NCI-H446 treated with DMSO at 0.1 percent for 48 hours (cell line): ENCODE results near the gene LRMDA.
"Not testable (repeated sequence)": the region's sequence is repeated elsewhere in the genome, so short reads cannot be mapped to it uniquely, and the experiment has no call there.

ENCODE experiments used
- DNase-seq: peaks from one replicate; lab custom pipeline; 2025; lab: John Stamatoyannopoulos, UW

LRMDA gene

DNA sequence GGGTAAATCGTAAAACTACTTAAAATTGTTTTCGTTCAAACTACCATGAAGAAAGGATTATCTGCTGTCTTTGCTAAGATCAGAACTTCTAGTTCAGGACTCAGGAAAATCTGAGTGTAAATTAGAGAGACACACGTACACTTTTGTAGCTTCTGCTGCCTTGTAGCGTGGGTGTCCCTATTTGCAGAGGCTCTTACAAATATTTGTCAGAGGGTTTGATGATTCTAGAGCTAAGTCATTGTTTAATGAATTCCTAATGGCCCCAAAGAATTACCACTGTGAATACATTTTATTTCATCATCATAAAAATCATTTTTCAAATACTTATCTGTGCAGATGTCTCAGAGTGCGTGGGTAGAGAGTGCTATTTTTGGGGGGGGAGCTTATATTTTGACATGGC, 314.9 kb downstream of the LRMDA start:
- DNase-seq, result no peak

DNA sequence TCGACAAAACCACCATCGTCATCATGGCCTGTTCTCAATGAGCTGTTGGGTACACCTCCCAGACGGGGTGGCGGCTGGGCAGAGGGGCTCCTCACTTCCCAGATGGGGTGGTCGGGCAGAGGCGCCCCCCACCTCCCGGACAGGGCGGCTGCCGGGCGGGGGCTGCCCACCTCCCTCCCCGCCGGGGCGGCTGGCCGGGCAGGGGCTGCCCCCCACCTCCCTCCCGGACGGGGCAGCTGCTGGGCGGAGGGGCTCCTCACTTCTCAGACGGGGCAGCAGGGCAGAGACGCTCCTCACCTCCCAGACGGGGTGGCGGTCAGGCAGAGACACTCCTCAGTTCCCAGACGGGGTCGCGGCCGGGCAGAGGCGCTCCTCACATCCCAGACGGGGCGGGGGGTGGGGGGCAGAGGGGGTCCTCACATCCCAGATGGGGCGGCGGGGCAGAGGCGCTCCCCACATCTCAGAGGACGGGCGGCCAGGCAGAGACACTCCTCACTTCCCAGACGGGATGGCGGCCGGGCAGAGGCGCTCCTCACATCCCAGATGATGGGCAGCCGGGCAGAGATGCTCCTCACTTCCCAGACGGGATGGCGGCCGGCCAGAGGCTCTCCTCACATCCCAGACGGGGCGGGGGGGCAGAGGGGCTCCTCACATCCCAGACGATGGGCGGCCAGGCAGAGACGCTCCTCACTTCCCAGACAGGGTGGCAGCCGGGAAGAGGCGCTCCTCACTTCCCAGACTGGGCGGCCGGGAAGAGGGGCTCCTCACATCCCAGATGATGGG, 318.9 kb downstream of the LRMDA start:
- not testable (repeated sequence) for DNase-seq

DNA sequence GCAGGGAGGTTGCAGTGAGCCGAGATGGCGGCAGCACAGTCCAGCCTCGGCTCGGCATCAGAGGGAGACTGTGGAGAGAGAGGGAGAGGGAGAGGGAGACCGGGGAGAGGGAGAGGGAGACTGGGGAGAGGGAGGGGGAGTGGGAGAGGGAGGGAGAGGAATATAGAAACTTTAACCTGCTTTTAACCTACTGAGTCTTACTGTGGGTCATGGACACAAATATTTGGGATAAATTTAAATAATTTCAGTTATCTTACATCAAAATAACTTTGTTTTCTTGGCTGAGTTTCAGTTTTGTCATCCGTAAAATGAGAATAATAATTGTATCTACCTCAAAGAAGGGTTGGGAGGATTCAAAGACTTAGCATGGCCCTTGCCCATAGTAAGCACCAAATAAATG, 319.8 kb downstream of the LRMDA start:
- DNase-seq, result no peak

DNA sequence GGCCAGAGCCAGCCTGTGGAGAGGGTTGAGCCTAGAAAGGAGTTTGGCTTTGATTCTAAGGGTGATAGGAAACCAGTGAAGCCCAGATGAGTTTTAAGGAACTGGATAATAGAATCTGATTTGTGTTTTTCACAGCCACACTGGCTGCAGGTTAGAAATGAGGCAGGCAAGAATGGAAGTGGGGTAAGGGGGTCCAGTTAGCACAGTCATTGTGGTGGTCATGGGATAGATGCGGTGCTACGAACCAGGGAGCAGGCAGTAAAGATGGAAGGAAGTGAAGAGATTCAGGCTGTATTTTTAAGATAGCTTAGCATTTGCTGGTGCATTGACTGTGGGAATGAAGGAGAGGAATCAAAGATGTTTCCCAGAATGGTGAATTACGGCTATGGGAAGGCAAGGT, 322.2 kb downstream of the LRMDA start:
- no peak for DNase-seq

DNA sequence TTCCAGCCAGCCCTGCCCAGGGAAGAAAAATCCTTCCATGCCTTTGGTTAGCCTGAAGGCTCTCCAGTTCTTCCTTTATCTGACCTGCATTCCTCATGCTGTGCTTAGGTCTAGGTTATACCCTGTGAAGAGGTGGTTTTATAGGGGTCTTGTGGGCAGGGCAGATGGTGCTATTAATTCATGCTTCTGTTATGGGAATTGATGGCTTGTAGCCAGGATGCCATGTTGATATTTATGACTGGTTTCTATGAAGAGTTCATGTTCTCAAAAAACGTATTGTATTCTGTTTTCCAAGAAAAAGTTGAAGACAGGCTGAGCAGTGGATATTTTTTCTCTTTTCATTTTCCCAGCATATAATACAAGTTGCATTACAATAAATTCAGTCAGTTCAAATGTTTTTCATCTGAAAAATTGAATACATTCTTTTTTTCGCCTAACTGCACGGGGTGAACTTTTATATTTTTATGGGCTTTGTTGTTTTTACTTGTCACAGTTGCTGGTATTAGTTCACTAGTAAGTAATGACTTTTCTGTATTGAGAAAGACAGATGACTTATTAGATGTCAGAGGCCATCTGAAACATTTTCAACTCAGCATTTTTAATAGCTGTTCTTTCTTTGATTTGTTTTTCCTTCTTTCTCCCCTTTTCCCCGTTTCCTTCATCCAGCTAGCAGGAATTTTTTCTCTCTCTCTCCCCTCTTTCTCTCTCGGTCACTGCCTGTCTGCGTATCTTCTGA, 322.8 kb downstream of the LRMDA start:
- DNase-seq, result no peak

DNA sequence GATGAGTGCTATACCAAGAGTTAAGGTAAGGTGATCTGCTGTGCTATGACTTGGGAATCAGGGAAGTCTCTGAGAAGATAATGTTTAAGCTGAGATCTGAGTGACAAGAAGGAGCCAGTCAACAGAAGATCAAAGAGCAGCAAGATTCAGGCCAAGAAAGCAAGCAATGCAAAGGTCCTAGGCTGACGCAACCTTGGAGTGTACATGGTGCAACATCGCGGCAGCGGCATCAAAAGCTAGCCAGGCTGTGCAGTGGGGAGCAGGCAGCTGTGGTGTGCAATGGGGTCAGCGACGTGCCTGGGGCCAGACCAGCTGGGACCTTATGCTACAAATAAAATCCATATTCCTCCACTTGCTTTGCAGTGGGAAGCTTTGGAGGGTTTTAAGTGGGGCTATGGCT, 324.1 kb downstream of the LRMDA start:
- DNase-seq, result no peak

DNA sequence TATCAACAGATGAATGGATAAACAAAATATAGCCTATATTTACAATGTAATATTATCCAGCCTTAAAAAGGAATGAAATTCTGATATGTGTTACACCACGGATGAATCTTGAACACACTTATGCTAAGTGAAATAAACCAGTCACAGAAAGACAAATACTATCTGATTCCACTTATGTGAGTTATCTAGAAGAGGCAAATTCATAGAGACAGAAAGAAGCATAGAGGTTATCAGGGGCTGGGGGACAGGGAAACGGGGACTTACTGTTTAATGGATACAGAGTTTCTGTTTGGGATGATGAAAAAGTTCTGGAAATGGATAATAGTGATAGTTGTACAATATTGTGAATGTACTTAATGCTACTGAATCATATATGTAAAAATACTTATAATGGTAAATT, 329.9 kb downstream of the LRMDA start:
- DNase-seq, result no peak

DNA sequence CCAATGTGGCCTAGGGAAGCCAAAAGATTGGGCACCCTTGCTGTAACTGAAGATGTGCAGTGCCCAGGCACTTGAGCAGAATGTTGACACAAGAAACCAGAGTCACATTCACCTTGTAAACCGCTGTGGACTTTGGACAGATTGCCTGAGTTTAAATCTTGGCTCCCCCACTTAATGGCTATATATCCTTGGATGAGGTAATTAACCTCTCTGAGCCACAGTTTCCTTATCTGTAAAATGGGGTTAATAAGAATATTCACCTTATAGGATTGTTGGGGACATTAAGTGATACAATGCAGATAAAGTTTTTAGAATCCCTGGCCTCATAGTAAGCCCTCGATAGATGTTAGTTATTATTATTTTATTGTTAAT, 331.0 kb downstream of the LRMDA start:
- no peak for DNase-seq

DNA sequence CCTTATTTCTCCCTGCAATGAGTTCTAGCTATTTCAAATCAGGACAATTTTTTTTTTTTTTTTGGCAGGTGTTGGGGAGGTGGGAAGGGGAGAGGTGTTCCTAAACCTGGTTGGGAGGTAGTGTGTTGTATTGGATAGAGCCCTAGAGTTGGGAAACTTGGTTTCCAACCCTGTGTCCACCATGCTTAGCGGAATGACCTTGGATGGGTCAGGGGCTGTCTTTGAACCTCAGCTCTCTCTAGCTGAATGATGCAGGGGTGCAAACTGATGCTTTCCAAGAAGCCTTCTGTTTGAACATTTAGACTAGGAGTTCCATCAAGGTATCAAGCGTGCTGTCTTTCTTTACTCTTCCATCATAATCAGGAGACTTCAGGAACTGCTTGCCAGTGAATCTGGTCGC, 332.2 kb downstream of the LRMDA start:
- no peak for DNase-seq

DNA sequence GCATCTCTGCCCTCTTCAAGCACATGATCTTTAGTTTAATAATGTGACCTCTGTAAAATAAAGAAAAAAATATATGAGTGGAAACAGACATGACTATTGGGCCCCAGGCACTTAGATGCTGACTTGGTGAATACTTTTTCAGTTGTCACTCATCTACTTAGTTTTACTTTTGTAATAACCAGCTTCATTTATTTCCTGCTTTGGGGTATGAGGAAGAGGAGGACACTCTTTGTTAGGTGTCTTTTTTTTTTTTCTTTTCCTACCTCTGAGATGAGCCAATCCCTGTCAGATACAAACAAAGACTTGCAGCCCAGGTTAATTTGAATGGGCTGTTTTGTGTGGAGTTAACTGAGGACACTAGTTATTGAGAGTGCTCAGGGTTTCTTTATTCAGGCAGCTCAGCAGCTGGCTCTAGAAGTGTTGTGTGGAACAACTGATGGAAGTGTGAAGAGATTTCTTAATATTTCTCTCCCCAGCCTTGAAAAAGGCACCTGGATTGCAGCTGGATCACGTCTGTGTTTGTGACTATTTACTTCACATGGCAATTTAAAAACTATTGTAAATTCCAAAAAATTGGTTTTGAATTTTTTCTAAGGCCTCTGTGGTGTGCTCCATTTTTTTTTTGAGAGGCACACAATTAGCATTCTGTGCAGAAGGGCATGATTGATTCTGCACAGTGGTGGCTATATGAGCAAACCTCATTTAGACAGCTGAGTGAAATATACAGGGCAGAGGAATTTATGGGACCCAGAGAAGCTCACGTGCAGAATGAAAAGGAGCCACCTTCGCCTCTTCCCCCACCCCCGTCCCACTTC, 333.8 kb downstream of the LRMDA start:
- no peak for DNase-seq

DNA sequence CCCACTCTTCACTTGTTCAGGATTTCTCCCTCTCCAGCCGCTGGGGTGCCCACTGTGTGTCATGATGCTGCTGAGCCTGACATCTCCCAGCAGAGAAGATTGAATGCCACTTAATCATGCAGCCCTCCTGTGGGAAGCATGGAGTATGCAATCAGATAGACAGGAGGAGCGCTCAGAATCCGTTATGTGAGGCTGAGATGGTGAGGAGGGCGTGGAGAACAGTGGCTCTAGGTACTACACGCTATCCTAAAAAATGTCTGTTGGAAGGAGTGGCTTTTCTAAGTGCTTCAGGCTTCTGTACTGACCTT, 334.3 kb downstream of the LRMDA start:
- DNase-seq, result no peak

DNA sequence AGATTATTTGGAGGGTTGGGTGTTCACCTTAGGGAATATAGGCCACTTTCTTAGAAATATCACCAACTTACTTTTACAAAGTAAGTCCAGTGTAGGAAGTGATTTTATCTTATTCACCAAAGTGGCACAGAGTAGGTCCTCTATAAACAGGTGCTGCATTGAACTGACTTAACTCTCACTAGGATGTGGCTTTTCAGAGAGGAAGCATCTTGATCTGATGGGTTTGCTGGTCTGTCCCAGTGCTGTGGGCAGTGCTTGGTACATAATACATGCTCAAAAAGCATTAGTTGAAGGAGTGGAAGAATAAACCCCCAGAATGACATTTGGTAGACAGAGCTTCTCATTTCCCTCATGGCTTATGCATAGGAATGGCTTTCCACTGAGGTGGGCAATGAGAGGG, 334.7 kb downstream of the LRMDA start:
- DNase-seq, result no peak

DNA sequence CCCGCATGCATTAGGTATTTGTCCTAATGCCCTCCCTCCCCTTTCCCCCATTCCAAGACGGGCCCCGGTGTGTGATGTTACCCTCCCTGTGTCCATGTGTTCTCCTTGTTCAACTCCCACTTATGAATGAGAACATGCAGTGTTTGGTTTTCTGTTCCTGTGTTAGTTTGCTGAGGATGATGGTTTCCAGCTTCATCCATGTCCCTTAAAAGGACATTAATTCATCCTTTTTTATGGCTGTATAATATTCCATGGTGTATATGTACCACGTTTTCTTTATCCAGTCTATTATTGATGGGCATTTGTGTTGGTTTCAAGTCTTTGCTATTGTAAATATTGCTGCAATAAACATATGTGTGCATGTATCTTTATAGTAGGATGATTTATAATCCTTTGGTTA, 335.3 kb downstream of the LRMDA start:
- DNase-seq, result not testable (repeated sequence)

DNA sequence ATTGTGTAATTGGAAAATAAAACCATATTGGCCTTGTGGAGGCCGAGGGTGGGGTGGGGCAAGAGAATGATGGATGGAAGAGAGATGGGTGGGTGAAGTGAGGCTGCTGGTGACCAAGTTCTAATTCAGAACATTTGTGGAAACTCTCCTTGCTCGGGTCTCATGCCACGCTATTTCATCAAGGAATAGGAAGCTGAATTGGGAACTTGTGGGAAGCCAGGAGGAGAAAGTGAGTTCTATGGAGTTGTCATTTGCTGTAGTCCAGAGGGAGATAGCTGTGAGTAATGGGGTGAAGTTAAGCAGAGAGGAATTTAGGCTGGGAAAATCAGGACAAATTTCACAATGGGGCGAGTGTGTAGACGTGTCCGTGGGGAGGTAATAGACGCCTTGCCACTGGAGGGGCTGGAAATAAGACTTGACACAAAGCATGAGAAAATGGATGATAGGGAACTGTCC, 339.2 kb downstream of the LRMDA start:
- no peak for DNase-seq

DNA sequence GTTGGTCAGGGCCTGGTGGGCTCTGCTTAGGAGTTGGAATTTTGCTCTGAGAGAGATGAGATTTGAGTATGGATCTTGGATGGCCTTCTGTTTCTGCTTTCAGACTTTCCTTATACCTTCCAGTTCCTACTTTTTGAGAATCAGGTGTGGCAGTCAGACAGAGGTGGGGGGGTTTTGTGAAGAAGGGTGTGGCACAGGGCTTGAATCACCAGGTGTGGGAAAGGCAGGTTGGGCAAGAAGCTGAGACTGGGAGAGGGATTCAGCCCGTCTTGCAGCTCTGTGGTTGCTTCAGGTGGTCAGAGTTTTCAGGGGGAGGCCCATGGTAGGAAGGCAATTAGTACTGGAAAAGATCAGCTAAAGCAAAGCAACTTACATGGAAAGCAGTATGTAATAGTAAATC, 340.2 kb downstream of the LRMDA start:
- no peak for DNase-seq

DNA sequence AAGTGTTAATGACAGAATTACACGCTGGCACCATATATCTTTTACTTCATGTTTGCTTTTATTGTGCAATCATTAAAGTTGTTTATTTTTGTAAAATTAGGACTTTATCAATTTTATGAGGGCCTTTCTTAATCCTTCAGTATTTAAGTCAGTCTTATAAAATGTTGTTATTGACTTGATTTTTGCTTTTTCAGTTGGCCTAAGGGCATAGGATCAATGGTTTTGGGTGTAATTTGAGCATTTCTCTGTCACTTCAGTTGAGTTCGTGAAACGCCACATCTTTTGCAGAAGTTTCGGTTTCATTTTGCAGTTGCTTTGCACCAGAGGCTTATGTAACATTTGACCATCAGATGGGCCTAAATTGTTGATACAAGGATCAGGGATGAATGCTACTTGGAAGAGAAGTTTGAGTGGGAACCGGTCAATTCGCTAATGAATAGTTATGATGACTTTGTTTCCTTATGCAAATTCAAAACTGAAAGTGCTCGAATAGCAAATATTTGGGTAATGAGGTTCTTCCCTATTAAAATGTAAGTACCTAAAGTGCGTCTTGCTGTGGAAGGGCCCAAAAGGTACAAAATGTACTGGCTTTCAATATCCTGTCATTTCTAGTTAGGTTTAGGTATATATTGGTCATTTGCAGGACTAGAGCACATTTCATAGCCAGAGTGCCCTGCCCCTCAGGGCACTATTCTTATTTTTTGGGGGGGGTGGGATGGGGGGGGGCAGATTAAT, 340.9 kb downstream of the LRMDA start:
- no peak for DNase-seq

DNA sequence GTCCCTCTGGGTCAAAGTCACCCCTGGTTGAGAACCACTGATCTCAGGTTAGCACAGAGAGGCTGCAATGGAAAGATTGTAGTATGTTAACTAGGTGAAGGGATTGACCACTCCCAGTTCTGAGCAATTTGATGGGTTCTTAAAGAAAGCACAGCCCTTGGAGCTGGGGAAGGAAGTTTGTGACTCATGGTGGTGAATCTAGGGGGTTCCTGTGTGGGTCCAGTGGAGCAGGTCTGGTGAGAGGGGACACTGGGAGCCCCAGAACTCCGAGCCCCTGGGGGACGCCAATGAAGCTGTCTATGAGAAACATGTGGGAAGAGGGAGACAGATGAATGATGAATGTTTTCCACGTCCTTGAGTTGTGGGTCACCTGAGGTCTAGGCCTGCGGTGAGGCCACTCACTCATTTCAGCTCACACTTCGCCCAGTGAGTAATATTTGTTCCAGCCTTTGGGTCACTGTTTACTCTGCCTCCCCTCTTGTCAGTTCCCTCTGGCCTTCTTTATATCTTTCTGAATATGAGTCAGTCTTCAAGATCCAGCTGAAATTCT, 341.9 kb downstream of the LRMDA start:
- DNase-seq, result no peak

DNA sequence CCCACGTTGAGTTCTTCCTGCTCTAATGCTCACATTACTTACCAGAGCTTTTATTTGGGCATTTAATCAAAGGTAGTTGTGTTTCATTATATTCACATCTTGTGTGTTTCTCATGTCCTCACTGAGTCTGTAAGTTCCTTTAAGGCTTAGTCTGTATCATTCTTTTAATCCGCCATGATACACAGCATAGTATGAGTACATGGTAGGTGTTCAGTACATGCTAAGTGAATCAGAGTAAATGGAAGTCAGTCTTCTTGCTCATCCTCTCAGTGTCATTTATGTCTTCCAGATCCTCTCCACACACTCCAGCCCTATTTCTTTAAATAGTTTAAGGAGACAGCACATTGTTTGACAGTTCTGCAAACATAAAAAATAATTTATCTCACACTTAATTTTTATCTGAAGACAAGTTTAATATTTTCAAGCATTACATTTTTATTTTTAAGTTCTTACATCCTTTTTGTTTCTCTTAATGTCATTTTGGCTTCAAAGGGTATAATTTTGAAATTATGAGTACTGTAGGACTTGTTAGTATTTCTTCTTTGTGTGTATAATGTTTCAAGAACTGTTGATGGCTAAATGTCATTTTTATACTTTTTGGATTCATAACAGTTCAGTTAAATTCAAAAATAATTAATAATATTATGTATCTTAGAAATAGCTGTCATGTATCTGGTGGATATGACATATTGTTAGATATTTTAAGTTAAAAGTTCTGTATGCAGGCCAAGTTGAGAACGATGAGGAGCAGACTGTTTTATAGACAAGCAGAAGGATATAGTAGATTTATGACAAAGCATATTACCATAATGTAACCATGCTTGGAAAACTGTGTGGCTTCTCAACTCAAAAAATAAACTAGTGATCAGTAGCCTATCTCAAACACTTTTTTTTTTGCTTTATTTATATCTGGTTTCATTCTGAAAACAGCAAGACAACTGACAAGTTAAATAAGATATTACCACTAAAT, 342.7 kb downstream of the LRMDA start:
- DNase-seq, result no peak

DNA sequence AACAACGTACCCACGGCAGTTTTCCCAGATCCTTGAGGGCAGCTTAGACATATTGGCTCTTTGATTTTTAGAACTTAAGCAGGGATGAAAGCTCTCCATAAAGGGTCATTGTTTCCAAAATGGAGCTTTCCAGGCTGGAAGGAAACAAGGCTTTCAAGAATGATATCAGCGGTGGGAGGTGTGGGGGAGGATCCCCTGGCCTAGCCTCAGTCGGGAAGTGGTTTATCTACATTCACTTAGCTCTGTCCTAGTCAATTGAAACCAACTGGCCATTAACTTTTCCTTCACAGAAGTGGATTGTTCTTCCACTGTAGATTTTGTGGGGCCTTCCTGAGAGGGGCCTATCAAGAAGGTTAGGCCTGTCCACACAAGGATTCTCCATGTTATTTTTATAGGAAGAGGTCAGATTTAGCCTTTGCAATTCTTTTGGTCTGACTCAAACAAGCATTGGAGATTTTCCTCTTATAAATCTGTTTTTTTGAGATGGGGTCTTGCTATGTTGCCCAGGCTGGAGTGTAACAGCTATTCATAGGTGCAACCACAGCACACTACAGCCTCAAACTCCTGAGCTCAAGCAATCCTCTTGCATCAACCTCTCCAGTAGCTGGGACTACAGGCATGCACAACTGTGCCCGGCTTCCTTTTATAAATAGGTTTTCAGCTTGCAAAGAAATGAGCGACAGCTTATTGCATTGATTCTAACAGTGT, 343.5 kb downstream of the LRMDA start:
- DNase-seq, result no peak
